Small intestine (tissue), 7 donors: ENCODE measurements around the gene ATP1A2. TPM values are rescaled to one million over a fixed set of nuclear protein-coding genes. Genes with fewer than 3 reads are reported as not detected.

ENCODE experiments used
- DNase-seq, 2 donors: peaks; one replicate each; pipeline versions ENCODE4 v3.0.0 to v3.0.0-alpha.2; 2013
- FAIRE-seq: peaks from 2 replicates; lab custom pipeline; 2012; peaks lifted over from hg19 to GRCh38; lab: Jason Lieb, UNC
- H3K27ac ChIP-seq, 3 donors: one replicate each; pipeline ENCODE4 v1.5.1; 2013; ENCODE audit warnings: low read length in 2 of 3, mild to moderate bottlenecking in 2 of 3, control low read depth in 1 of 3, inconsistent platforms in 1 of 3, low read depth in 1 of 3, moderate library complexity in 1 of 3
- H3K27me3 ChIP-seq, 3 donors: one replicate each; pipeline ENCODE4 v1.6.1; 2013; ENCODE audit warnings: low read length in 3 of 3, inconsistent platforms in 1 of 3; ENCODE audit not compliant: control insufficient read depth in 3 of 3, insufficient read depth in 3 of 3
- H3K36me3 ChIP-seq, 3 donors: one replicate each; pipeline ENCODE4 v1.6.1; 2013; ENCODE audit warnings: low read length in 3 of 3, inconsistent platforms in 1 of 3, low read depth in 1 of 3, mild to moderate bottlenecking in 1 of 3, moderate library complexity in 1 of 3; ENCODE audit not compliant: control insufficient read depth in 3 of 3, insufficient read depth in 2 of 3
- H3K4me1 ChIP-seq, 3 donors: one replicate each; pipeline ENCODE4 v1.6.1; 2013; ENCODE audit warnings: low read length in 2 of 3, inconsistent platforms in 1 of 3, low read depth in 1 of 3, mild to moderate bottlenecking in 1 of 3, moderate library complexity in 1 of 3; ENCODE audit not compliant: control insufficient read depth in 3 of 3, insufficient read depth in 2 of 3
- H3K4me3 ChIP-seq, 3 donors: one replicate each; pipeline ENCODE4 v1.5.1; 2013; ENCODE audit warnings: low read length in 3 of 3, control low read depth in 1 of 3, inconsistent platforms in 1 of 3, low read depth in 1 of 3, mild to moderate bottlenecking in 1 of 3, moderate library complexity in 1 of 3
- H3K9me3 ChIP-seq, 2 donors: one replicate each; pipeline ENCODE4 v1.6.1; 2013; ENCODE audit warnings: low read depth in 1 of 2, low read length in 1 of 2; ENCODE audit not compliant: control insufficient read depth in 2 of 2, insufficient read depth in 1 of 2
- WGBS, 3 donors: extraction: QIAGEN DNeasy Blood & Tissue Kit; methylation state at CpG; one replicate each; pipeline ENCODE4 v1.1.7; 2013; 5-methylcytosine and 5-hydroxymethylcytosine counted together
- polyA plus RNA-seq, 4 donors: library from polyadenylated mRNA; stranded (reverse) in 3 of 4; unstranded in 1 of 4; fragments of 200-250 nt in 3 of 4; fragments of 120-200 nt in 1 of 4; gene quantifications; one replicate each; pipeline versions ENCODE4 v1.2.1 to v1.2.3, GENCODE V29; 2013
- donor health status: healthy with polysubstance abuse.
- donor health status: control.
- donor health status: control.
- donor health status: Bipolar disorder and iron deficiency.
- donor health status: healthy.

Gene ATP1A2
- polyA plus RNA-seq, 4 donors, result 0.22 to 5.3 (median 1.2) TPM

DNA sequence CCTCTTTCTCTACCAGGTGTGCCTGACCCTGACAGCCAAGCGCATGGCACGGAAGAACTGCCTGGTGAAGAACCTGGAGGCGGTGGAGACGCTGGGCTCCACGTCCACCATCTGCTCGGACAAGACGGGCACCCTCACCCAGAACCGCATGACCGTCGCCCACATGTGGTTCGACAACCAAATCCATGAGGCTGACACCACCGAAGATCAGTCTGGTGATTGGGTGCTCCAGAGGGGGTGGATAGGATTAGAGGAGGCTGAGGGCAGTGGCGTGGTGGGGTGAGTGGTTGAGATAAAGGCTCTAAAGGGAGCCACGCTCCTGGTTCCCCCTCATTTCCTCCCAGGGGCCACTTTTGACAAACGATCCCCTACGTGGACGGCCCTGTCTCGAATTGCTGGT, 13.1 kb downstream of the ATP1A2 start:
- 86 to 92% (median 90%) methylated on average over 18 of the region's 18 CpGs for WGBS, 3 donors
- Histone ChIP-seq H3K27me3 (no peaks in the 10 kb centered on the region), H3K36me3 (no peaks in the 10 kb centered on the region), H3K9me3 (no peaks in the 10 kb centered on the region), H3K4me3 (no peak overlapping the region), H3K4me1 (peaks cover 0 to 10% (median 0%) of the 10 kb centered on the region in 3 donors), H3K27ac (no peak overlapping the region)
- FAIRE-seq (no peak), DNase-seq (no peak)

- Histone ChIP-seq H3K27me3 (no peaks in the 10 kb centered on the region), H3K9me3 (no peaks in the 10 kb centered on the region), H3K27ac (no peak overlapping the region), H3K4me1 (peaks cover 0 to 10% (median 0%) of the 10 kb centered on the region in 3 donors), H3K4me3 (no peak overlapping the region), H3K36me3 (no peaks in the 10 kb centered on the region)
- no peak for DNase-seq
- FAIRE-seq, result no peak
- 91 to 98% (median 94%) methylated on average over 5 of the region's 5 CpGs for WGBS, 3 donors
Measured at GRCh38 chr1:160129046-160129445, 13.5 kb downstream of the ATP1A2 start.

- no peak overlapping the region for H3K4me3 ChIP-seq
- no peaks in the 10 kb centered on the region for H3K36me3 ChIP-seq
- no peaks in the 10 kb centered on the region for H3K27me3 ChIP-seq
- H3K4me1 ChIP-seq, result peaks cover 0 to 10% (median 0%) of the 10 kb centered on the region in 3 donors
- DNase-seq (no peak), FAIRE-seq (no peak)
- no peak overlapping the region for H3K27ac ChIP-seq
- 84 to 85% (median 85%) methylated on average over 3 of the region's 3 CpGs for WGBS, 3 donors
- H3K9me3 ChIP-seq, result no peaks in the 10 kb centered on the region
Measured at GRCh38 chr1:160129558-160129957, 14.0 kb downstream of the ATP1A2 start.

DNA sequence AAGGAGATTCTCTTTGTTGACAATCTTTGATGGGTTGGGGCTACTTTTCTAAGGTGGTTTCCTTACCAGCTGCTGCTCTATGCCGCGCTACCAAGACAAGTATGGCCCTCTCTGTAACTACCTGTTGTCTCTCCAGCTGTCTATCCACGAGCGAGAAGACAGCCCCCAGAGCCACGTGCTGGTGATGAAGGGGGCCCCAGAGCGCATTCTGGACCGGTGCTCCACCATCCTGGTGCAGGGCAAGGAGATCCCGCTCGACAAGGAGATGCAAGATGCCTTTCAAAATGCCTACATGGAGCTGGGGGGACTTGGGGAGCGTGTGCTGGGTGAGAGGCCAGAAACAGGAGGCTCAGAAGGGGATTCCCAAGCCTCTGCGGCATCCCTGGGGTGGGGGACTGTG, 14.4 kb downstream of the ATP1A2 start:
- H3K4me3 ChIP-seq, result no peak overlapping the region
- no peak for FAIRE-seq
- 86 to 87% (median 86%) methylated on average over 11 of the region's 11 CpGs for WGBS, 3 donors
- no peak for DNase-seq
- H3K4me1 ChIP-seq, result peaks cover 0 to 10% (median 0%) of the 10 kb centered on the region in 3 donors
- H3K36me3 ChIP-seq, result no peaks in the 10 kb centered on the region
- H3K9me3 ChIP-seq, result no peaks in the 10 kb centered on the region
- no peak overlapping the region for H3K27ac ChIP-seq
- no peaks in the 10 kb centered on the region for H3K27me3 ChIP-seq

DNA sequence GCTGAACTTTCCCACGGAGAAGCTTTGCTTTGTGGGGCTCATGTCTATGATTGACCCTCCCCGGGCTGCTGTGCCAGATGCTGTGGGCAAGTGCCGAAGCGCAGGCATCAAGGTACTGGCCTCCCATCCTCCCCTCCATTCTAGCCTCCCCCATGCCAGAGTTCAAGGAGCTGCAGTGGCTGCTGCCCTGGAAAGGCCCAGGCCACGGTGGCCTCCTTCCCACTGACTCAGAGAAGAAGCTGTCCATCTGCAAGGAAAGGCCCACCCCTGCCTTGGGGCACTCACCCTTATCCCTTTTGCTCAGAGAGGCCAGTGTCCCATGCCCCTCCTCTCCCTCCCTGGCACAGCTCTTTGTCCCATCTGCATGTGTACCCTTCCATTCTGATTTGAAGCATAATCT, 14.9 kb downstream of the ATP1A2 start:
- 88 to 95% (median 90%) methylated on average over 5 of the region's 5 CpGs for WGBS, 3 donors
- DNase-seq, result no peak
- no peak overlapping the region for H3K27ac ChIP-seq

DNA sequence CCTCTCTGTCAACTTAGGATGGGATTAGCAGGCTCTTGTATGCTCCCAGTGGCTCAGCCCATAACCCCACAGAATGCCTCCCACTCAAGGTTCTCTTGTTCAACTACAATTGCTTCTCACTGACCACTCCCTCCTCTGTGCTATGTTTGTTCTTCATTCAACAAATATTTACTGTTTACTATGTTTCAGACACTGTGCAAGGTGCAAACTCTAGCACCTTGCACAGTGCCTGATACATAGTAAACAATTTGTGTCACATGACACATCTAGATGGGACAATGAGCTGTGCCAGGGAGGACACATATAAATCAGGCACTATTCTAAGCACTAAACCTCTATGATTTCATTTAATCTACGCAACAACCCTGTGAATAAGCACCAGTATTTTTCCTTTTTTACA, 15.4 kb downstream of the ATP1A2 start:
- FAIRE-seq (no peak), DNase-seq (no peak)
- H3K4me3 ChIP-seq, result no peak overlapping the region
- H3K27ac ChIP-seq, result no peak overlapping the region
- H3K9me3 ChIP-seq, result no peaks in the 10 kb centered on the region
- H3K27me3 ChIP-seq, result peaks cover 0 to 2% (median 0%) of the 10 kb centered on the region in 3 donors
- H3K4me1 ChIP-seq, result peaks cover 0 to under 1% (median 0%) of the 10 kb centered on the region in 3 donors
- 90 to 96% (median 93%) methylated on average over 1 of the region's 1 CpG for WGBS, 3 donors
- H3K36me3 ChIP-seq, result no peaks in the 10 kb centered on the region

More for the DNA sequence above, 14.9 kb downstream of the ATP1A2 start:
- no peaks in the 10 kb centered on the region for H3K36me3 ChIP-seq
- no peak overlapping the region for H3K4me3 ChIP-seq
- no peaks in the 10 kb centered on the region for H3K9me3 ChIP-seq
- H3K27me3 ChIP-seq, result peaks cover 0 to under 1% (median 0%) of the 10 kb centered on the region in 3 donors
- FAIRE-seq, result no peak
- peaks cover 0 to 5% (median 0%) of the 10 kb centered on the region in 3 donors for H3K4me1 ChIP-seq

DNA sequence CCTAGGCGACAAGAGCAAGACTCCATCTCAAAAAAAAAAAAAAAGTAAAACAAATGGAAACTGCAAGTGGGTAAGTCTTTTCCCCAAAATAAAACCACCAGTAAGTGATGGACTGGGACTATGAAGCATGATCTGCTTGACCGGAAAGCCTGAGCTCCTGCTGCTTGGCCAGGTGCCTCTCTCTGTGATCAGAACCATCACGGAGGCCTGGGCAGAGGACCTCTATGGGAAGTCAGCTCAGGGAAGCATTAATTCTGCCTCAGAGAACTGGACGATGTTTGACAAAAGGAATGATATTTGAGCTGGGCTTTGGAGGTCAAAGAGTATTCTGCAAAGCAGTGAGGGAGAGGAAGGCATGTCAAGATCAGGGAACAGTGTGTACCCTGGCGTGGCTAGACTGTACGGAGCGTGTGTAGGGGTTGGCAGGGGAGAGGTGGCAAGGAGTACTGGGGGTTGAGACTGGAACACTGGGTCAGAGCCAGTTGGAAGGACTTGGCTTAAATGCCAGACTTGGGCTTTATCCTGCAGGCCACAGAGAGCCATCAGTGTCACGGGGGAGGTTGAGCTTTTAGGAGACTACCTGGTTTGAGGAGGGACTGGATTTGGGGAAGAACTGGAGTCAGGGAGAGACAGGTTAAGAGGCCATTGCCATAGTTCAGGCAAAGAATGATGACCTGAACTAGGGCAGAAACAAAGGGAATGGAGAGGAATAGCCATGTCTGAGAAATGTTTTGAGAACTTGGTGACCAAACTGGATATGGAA, 16.4 kb downstream of the ATP1A2 start:
- Histone ChIP-seq H3K36me3 (no peaks in the 10 kb centered on the region), H3K9me3 (no peaks in the 10 kb centered on the region), H3K4me3 (no peak overlapping the region), H3K27me3 (peaks cover 0 to 2% (median 0%) of the 10 kb centered on the region in 3 donors), H3K27ac (no peak overlapping the region), H3K4me1 (no peaks in the 10 kb centered on the region)
- DNase-seq, result no peak
- FAIRE-seq, result no peak
- 73 to 78% (median 76%) methylated on average over 8 of the region's 8 CpGs for WGBS, 3 donors

GRCh38 chr1:160133990-160134770, 18.6 kb downstream of the ATP1A2 start:
- FAIRE-seq (no peak), DNase-seq (no peak)
- H3K36me3 ChIP-seq, result no peaks in the 10 kb centered on the region
- H3K4me1 ChIP-seq, result no peaks in the 10 kb centered on the region
- WGBS, 3 donors, result 59 to 78% (median 72%) methylated on average over 9 of the region's 9 CpGs
- H3K27ac ChIP-seq, result no peak overlapping the region
- no peaks in the 10 kb centered on the region for H3K9me3 ChIP-seq
- peaks cover 0 to 2% (median 0%) of the 10 kb centered on the region in 3 donors for H3K27me3 ChIP-seq
- no peak overlapping the region for H3K4me3 ChIP-seq
